ENCODE measurements around the gene LENG9. TPM values are rescaled to one million over a fixed set of nuclear protein-coding genes. Genes with fewer than 3 reads are reported as not detected.
A peak's percentile ranks its signal among the peaks of the same experiment; 100 is the strongest.

LENG9 gene
- polyA plus RNA-seq, 2 of the 4 experiments (the other 2 are of a cell fraction), result 1.9 to 4.1 TPM

- TF ChIP-seq HOXB13 (CRISPR knock-in tag; IDR thresholded peaks at IDR 0.05; ENCODE audit: low read depth), result no peak
- TF ChIP-seq RFX5 (IDR thresholded peaks at IDR 0.05), result no peak
Observed at GRCh38 chr19:54489766-54490165, 26.2 kb upstream of the LENG9 start (continued).

- 45% methylated on average over 7 of the region's 7 CpGs for WGBS (ENCODE audit: missing lambda C conversion rate)
- POLR2A ChIA-PET, result no interaction called here
- H3K9me3 ChIP-seq, result no peaks in the 10 kb centered on the region
Observed at GRCh38 chr19:54489341-54489740, 25.8 kb upstream of the LENG9 start.

More at GRCh38 chr19:54489341-54489740, 25.8 kb upstream of the LENG9 start:
- Histone ChIP-seq H3K4me3 (no peak overlapping the region), H3K27ac (no peak overlapping the region), H3K4me1 (no peaks in the 10 kb centered on the region), H3K4me2 (no peak overlapping the region)
- DNase-seq (ENCODE audit: low read depth in 1 of 2, low spot score in 1 of 2), result no peak
- no peak for FAIRE-seq
- no peak for TF ChIP-seq POLR2AphosphoS2 (conservative IDR thresholded peaks at IDR 0.05; ENCODE audit: low read length)
- TF ChIP-seq CTCF (IDR thresholded peaks at IDR 0.05), result no peak
- TF ChIP-seq HEYL (CRISPR knock-in tag; IDR thresholded peaks at IDR 0.05), result no peak
- TF ChIP-seq CBX2 (IDR thresholded peaks at IDR 0.05; ENCODE audit: borderline replicate concordance, low read depth), result no peak
- TF ChIP-seq EHF (CRISPR knock-in tag; IDR thresholded peaks at IDR 0.05), result no peak
- no peak for TF ChIP-seq HES2 (IDR thresholded peaks at IDR 0.05)
- no peak for TF ChIP-seq ZNF302 (CRISPR knock-in tag; IDR thresholded peaks at IDR 0.05)
- no peak for TF ChIP-seq RFX5 (IDR thresholded peaks at IDR 0.05)
- TF ChIP-seq HOXB5 (CRISPR knock-in tag; IDR thresholded peaks at IDR 0.05), result no peak
- no peak for TF ChIP-seq HMGXB4 (CRISPR knock-in tag; IDR thresholded peaks at IDR 0.05; ENCODE audit: borderline replicate concordance)
- no peak for TF ChIP-seq CBX8 (IDR thresholded peaks at IDR 0.05)
- no peak for TF ChIP-seq SREBF2 (IDR thresholded peaks at IDR 0.05)
- no peak for TF ChIP-seq GATA3 (IDR thresholded peaks at IDR 0.05; ENCODE audit: borderline replicate concordance)
- no peak for TF ChIP-seq JUN (IDR thresholded peaks at IDR 0.05)
- TF ChIP-seq POLR2A (IDR thresholded peaks at IDR 0.05; ENCODE audit: low read length), result no peak
- TF ChIP-seq CEBPB (IDR thresholded peaks at IDR 0.05), result no peak
- no peak for TF ChIP-seq REST (IDR thresholded peaks at IDR 0.05)
- TF ChIP-seq ZFP36 (IDR thresholded peaks at IDR 0.05; ENCODE audit: borderline replicate concordance, partially characterized antibody), result no peak
- no peak for TF ChIP-seq SMC3 (IDR thresholded peaks at IDR 0.05)
- CTCF ChIA-PET, result interaction anchor here (1.2 to 3.1 kb wide), 2 partner anchors 9 to 184 kb away, joined by 3 to 29 read pairs; no protein-coding TSS in a partner anchor
- peak; percentile 55; a peak in 4 of 6 replicates for ATAC-seq
